ENCODE data around the gene ACP3. TPM values are rescaled to one million over a fixed set of nuclear protein-coding genes. Genes with fewer than 3 reads are reported as not detected.
"Not testable (repeated sequence)": the region's sequence is repeated elsewhere in the genome, so short reads cannot be mapped to it uniquely, and the experiment has no call there.

Gene ACP3
- polyA plus RNA-seq, 1 donor: 86.3 TPM

DNA sequence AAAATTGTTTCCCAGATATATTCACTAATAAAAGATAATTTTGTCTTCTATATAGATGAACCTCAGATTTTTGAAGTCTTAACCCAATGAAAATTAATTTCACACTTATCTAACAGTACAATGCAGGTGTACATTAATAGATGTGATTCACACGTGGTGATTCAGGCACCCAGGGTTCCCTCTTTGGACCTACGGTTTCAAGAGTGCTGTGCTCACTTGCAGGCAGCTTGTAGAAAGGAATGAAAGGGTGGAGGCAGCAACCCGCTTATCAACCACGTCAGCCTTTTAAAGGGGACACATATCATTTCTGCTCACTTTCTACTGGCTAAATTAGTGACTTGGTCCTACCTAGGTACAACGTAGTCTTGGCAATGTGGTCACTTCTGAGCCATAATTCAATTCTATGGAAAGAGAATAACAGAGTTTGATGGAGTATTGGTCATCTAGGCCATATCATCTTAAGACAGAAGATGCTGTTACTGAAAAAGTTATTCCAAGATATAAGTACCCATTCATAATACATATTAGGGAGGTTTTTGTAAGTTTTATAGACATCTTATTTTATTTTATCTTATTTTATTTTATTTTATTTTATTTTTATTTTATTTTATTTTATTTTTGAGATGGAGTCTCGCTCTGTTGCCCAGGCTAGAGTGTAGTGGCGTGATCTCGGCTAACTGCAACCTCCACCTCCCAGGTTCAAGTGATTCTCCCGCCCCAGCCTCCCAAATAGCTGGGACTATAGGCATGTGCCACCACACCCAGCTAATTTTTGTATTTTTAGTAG lies 37.9 kb downstream of the ACP3 start:
- DNase-seq: no peak

DNA sequence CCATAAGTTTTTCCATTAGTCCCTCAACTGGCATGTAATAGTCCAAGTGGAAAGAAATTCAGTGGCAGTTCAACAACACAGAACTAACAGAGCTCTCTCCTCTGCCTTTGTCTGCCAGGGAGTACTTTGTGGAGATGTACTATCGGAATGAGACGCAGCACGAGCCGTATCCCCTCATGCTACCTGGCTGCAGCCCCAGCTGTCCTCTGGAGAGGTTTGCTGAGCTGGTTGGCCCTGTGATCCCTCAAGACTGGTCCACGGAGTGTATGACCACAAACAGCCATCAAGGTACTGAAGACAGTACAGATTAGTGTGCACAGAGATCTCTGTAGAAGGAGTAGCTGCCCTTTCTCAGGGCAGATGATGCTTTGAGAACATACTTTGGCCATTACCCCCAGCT lies 39.4 kb downstream of the ACP3 start:
- DNase-seq: no peak

DNA sequence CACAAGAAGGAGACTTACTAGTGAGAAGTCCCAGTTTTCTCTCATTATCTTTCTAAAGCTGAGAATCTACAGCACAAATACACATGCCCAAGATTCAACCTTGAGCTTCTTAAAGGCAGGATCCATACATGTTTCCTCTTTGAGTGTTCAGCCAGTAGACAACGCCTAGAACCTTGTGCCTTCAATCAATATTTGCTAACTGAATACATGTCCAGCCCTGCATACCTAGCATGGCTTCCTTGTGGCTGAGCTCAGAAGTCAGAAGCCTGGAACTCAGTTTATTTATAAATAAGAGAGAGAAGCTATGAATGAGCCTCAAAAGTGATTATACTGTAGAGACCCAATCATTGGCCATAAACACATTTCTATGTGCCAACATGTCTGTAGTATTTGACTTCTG lies 43.5 kb downstream of the ACP3 start:
- no peak for DNase-seq

DNA sequence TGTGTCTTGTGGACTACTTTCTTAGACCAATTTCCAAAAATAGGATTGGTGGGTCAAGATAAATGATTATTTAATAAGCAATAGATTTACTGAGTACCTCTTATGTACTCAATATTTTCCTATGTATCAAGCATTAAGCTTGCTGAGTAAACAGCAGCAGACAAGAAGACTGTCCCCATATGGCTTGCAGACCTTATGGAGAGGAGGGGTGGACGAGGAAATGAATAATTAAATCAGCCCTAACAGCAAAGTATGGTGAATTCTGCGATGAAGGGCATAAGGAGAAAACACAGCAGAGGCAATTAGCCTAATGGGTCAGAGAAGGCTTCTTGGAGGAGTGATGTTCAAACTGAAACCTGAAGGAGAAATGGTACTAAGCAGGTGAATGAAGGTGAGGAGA lies 45.1 kb downstream of the ACP3 start:
- DNase-seq: no peak

GRCh38 chr3:132368515-132368914 lies 51.3 kb downstream of the ACP3 start:
- no peak for DNase-seq

DNA sequence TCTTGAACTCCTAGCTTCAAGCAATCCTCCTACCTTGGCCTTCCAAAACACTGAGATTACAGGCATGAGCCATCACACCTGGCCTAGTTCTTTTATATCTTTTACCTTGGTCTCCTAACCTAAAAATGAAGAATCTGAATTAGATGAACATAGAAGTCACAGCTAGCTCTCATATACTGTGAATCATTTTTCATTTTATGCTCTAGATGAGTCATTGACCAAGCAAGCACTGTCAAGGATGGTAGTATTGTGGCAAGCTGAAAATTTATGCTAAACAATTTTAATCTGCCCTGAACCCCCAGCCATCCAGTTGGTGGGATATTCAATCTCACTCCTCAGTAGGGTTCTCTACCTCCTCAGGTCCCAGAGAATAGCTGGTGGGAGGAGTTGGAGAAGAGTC lies 51.8 kb downstream of the ACP3 start:
- DNase-seq: no peak

DNA sequence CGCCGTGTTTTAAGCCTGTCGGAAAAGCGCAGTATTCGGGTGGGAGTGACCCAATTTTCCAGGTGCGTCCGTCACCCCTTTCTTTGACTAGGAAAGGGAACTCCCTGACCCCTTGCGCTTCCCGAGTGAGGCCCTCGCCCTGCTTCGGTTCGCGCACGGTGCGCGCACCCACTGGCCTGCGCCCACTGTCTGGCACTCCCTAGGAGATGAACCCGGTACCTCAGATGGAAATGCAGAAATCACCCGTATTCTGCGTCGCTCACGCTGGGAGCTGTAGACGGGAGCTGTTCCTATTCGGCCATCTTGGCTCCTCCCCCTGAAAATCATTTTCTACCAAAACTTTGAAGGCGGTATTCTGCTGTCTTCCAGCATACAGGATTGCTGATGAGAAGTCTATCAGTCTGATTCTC lies 59.7 kb downstream of the ACP3 start:
- DNase-seq: not testable (repeated sequence)

GRCh38 chr3:132378048-132378762 lies 61.0 kb downstream of the ACP3 start:
- no peak for DNase-seq

GRCh38 chr3:132378846-132379245 lies 61.6 kb downstream of the ACP3 start:
- no peak for DNase-seq

DNA sequence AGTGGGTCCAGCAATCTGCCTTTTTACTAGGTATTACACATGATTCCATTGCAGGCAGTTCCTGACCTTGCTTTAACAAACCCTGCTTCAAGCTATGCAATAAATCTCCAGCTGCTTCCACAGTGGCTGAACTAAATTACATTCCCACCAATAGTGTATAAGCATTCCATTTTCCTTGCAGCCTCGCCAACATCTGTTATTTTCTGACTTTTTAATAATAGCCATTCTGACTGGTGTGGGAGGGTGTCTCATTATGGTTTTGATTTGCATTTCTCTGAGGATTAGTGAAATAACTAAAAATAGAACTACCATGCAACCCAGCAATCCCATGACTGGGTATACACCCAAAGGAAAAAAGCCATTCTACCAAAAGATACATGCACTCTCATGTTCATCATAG lies 63.7 kb downstream of the ACP3 start:
- DNase-seq: no peak

DNA sequence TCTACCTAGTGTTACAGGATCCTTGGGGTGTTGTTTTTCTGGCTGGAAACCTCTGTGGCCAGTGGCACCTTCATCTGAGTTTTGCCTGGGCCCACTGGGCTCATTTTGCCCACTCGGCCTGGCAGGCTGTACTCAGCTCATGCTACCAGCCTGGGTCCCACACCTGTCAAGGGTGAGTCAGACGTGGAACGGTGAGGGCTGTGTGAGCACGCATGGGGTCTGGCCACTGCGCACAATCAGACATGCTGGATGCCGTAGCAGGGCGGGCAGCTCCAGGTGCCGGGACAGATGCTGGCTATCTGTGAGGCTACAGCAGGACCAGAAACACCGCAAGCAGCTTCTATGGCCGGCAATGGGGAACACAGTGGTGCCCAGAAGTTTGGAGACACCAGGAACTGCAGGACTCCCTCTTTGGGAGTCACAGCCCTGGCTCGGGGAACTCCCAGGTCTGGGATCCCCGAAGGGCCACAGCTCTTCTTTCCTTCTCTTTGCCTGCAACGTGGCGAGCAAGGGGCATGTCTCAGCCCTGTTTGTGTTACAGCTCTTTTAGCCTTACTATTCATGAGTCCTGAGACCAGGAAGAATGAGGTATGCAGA lies 64.2 kb downstream of the ACP3 start:
- no peak for DNase-seq

GRCh38 chr3:132382267-132382666 lies 65.1 kb downstream of the ACP3 start:
- no peak for DNase-seq

- DNase-seq: no peak
Measured at GRCh38 chr3:132382688-132383194, 65.5 kb downstream of the ACP3 start.

GRCh38 chr3:132386259-132386658 lies 69.1 kb downstream of the ACP3 start:
- no peak for DNase-seq

DNA sequence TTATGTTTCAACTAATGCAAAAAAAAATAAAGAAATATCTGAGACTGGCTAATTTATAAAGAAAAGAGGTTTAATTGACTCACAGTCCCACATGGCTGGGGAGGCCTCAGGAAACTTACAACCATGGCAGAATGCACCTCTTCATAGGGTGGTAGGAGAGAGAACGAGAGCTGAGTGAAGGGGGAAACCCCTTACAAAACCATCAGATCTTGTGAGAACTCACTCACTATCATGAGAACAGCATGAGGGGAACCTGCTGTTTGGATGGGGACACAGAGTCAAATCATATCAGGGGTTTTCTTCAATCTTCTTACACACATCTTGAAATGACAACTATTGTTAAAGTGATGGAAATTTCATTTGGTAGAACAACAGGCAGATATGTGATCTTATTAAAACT lies 75.5 kb downstream of the ACP3 start:
- DNase-seq: not testable (repeated sequence)

- no peak for DNase-seq
Measured at GRCh38 chr3:132394320-132394719, 77.1 kb downstream of the ACP3 start.

DNA sequence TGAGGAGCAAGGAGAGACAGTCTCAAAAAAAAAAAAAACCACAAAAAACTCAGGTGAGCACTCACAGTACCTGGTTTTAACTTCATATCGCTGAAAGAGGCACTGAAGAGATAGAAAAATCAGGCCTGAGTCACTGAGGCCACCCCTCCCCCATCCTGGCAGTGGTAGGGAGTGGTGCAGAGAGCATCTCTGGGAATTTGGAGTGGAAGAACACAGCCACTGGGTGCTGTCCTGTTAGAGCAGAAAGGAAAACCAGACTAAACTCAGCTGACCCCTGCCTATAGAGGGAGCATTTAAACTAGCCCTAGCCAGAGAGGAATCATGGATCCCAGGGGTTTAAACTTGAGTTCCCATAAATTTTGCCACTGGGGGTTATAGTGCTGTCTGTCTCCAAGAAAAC lies 77.9 kb downstream of the ACP3 start:
- DNase-seq: no peak

DNA sequence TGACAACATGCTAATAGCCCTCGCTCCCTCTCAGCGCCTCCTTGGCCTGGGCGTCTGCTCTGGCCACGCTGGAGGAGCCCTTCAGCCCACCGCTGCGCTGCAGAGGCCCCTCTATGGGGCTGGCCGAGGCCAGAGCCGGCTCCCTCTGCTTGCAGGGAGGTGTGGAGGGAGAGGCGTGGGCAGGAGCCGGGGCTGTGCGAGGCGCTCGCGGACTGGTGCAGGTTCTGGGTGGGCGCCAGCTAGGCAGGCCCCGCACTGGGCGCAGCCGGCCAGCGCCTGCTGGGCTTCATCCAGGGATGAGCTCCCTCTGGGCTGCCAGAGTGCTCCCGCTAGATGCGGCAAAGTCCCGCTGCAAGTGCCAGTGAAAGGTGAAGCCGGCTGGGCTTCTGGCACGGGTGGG lies 79.0 kb downstream of the ACP3 start:
- DNase-seq: no peak

DNA sequence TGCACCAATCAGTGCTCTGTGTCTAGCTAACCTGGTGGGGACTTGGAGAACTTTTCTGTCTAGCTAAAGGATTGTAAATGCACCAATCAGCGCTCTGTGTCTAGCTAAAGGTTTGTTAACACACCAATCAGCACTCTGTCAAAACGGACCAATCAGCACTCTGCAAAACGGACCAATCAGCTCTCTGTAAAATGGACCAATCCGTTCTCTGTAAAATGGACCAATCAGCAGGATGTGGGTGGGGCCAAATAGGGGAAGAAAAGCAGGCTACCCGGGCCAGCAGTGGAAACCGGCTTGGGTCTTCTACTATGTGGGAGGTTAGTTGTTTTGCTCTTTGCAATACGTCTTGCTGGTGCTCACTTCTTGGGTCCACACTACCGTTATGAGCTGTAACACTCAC lies 79.6 kb downstream of the ACP3 start:
- not testable (repeated sequence) for DNase-seq

DNA sequence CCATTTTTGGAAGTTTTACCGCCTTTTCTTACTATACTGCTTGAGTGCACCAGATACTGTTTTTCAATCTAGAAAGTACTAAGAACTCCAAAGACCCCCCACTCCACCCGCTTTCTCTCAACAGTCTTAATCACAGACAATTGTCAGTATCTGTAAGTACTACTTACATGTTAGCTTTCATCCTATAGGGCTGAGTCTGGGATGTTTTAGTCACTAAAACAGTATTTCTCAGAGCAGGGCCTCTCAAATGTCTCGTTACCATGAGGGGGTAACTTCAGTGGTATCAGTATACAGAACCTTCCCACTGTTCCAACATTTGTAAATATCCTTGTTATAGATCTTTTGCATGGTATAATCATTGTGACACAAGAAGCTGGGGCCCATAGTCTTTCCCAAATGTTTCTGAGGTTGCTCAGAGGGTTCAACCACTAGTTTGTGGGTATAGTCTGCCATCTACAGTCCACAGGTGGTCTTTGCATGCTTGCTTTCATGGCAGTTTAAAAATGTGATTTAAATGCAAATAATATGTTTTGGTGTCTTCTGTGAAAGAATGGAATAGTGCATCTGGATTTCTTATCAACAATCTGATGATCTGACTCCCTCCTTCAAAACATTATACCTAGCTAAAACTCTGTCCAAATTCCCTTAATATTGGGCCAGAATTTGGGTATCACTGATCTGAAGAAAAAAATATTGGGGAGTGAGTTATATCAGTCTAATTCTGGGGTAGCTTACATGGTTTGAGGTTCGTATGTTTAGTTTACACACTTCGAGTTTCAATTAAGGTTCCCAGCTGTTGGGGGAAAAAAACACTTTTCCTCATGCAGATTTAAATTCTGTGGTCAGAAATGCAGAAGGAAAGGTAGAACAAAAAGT lies 82.1 kb downstream of the ACP3 start:
- peak; percentile 50 for DNase-seq

DNA sequence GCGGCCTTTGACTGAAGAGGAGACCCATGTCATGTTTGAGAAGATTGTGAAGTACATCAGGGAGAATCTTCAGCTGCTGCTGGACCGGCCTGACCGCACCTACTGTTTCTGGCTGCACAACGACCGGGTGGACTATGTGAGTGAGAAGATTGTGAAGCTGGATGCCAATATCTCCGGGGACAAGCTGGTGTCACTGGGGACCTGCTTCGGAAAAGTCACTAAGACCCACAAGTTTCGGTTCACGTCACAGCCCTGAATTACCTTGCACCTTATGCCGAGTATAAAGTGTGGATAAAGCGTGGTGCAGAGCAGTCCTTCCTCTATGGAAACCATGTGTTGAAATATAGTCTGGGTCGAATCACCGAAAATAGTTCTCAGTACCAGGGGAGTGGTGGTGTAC lies 84.0 kb downstream of the ACP3 start:
- DNase-seq: no peak

DNA sequence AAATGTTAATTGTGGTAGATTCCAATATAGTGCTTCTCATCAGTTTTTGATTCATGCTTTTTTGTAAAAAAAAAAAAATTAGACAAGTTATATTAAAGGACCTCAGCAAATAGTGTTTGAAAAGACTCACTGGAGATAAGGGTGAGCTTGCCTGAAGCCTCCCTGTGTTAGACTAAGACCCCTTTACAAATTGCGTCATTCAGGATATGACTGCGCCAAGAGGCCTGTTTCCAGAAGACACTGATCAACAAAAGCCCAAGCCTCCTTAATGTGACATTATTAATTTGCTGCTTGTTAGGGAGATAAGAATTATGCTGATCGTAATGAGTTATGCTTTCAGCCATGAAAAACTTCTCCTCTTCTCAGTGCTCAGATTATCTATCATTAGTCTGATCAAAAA lies 87.1 kb downstream of the ACP3 start:
- no peak for DNase-seq

All from left kidney (tissue), 2 donors.